Loucy (cell line): ENCODE results near the gene TEX35.

ENCODE experiments used
- CTCF ChIP-seq: fragments of 200-600 bp; sonication (generic); conservative IDR thresholded peaks from 2 replicates; pipeline ENCODE4 v1.5.1; 2014; ENCODE audit warnings: mild to moderate bottlenecking, antibody characterized with exemption, low read length
- EZH2phosphoT487 ChIP-seq: fragments of 200-600 bp; IDR thresholded peaks from 2 replicates; pipeline ENCODE4 v1.6.1; 2018; ENCODE audit warnings: antibody characterized with exemption, mild to moderate bottlenecking, moderate library complexity, borderline replicate concordance

- no peak for TF ChIP-seq CTCF
- TF ChIP-seq EZH2phosphoT487, result no peak
Measured at GRCh38 chr1:178467837-178468236, 45.1 kb upstream of the TEX35 start.
